Dermis microvascular lymphatic vessel endothelial cell (primary cell): Measurements from ENCODE around the gene MRPL10. TPM values are rescaled to one million over a fixed set of nuclear protein-coding genes. Genes with fewer than 3 reads are reported as not detected.
"Not testable (repeated sequence)": the region's sequence is repeated elsewhere in the genome, so short reads cannot be mapped to it uniquely, and the experiment has no call there.

Source experiments
- DNase-seq, 2 donors: peaks; one replicate each; pipeline versions ENCODE4 v3.0.0 to v3.0.0-alpha.2; 2010; ENCODE audit warnings: low read depth in 2 of 2
- total RNA-seq: library from RNA; depleted of rRNA; stranded (reverse); fragments of >200 nt; gene quantifications from 2 replicates; pipeline ENCODE4 v1.2.1, GENCODE V29; 2014

MRPL10 gene
- total RNA-seq, 1 donor from 2014 or later = 16.3 TPM

- no peak for DNase-seq
These were observed 38.4 kb downstream of the MRPL10 start for GRCh38 chr17:47792979-47793378.

DNA sequence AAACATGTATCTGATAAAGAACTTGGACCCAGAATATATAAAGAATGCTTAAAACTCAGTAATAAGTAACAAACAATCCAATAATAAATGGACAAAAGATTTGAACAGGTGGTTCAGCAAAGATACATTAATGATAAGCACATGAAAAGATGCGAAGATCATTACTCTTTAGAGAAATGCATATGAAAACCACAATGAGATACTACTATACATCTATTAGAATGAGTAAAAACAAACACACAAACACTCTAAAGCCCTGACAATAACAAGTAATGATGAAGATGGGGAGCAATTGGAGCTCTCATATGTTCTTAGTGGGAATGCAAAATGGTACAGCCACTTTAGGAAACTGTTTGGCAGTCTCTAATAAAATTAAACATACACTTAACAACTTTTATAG is 38.9 kb downstream of the MRPL10 start:
- no peak for DNase-seq

DNA sequence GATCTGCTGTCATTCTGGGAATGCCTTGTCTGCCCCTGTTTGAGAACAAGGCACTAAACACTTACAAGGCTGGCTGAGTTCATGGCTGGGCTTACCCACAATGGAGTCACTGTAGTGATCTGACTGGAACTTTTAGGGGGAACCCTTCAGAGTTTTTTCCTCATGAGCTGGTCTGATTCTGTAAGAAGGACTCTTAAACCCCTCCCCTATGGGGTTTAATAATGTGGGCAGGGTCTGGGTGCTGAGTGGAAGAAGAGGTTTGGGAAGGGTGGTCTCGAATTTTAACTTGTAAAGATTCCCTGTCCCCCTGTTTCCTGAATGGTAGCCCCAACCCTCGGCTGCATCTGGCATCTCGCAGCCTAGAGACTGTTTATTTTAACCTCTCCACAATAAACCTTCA is 40.3 kb downstream of the MRPL10 start:
- DNase-seq = no peak

- peak in 1 of 2 donors; percentile 49 for DNase-seq
These were observed 41.5 kb downstream of the MRPL10 start for GRCh38 chr17:47789611-47790561.

DNA sequence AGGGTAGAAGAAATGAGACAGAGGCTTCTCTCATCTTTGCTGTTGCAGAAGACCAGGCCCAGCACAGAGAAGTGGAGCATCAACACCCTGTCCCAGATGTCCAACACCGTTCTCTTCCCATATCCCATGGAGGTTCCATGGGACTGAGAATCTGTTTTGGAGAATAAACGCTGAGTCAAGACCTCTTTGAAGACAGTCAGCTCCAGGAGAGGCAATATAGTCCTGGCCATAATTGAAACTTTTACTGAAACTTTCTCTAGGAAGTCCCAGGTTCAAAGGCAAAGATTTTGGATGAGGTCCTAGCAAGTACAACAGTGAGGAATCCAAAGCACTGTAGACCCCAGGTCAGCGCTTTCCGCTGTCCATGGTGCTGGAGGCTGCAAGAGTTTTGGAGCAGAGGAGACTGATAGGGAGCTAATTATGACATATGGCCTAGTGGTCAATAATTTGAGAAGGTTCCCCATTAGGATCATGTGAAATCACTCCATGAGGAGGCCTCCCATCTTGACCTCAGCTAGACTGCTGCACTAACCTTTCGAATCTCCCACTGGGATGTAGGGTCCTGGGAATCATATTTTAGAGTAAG is 45.7 kb downstream of the MRPL10 start:
- DNase-seq = peak in 1 of 2 donors; percentile 47

DNA sequence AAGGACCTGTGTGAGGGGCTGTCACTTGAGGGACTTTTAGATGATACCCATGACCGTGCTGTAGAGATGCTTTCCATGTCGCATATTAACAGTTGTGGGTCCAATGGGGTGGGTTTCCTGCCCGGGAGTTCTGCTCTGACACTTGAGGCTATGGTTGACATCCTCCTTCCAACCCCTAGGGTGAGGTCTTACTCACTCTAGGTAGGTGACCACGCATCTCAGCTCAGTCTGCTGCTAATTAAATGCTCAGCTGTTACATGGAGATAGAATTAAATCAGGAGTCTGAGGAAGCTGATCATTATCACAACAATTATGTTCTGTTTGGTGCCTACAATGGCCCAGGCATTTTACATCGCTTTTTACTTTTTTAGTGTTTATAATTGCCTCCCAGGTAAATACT is 49.9 kb downstream of the MRPL10 start:
- DNase-seq = no peak

- DNase-seq = no peak
These were observed 53.1 kb downstream of the MRPL10 start for GRCh38 chr17:47778184-47778635.

- DNase-seq = peak; percentile 20 to 58
These were observed 54.8 kb downstream of the MRPL10 start for GRCh38 chr17:47776330-47777197.

- no peak for DNase-seq
These were observed 56.3 kb downstream of the MRPL10 start for GRCh38 chr17:47774987-47775580.

DNA sequence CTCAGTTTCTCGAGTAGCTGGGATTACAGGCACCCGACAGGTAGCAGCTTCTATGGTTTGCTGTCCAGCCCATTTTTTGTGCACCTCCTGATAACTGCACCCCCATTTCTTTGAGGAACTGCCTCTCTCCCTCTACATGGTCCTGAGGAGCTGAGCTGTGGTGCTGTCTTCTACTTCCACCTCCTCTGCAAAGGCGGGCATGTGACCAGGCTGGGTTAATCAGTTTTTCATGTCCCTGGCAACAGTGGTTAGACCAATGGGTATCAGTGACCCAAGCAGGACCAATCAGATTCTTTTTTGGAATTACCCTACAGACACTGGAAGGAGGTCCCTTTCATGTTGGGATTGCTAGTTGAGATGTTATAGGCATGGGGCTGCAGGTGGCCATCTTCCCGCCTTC is 57.0 kb downstream of the MRPL10 start:
- no peak for DNase-seq

DNA sequence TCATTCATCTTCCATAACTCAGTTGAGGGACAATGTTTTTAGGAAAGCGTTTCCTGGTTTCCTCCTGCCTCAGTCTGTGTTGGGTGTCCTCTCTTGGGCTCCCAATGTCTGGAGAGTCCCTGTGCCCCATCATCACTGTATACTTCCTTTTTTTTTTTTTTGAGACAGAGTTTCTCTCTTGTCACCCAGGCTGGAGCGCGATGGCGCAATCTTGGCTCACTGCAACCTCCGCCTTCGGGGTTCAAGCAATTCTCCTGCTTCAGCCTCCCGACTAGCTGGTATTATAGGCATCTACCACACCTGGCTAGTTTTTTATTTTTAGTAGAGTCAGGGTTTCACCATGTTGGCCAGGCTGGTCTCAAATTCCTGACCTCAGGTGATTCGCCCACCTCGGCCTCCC is 57.7 kb downstream of the MRPL10 start:
- not testable (repeated sequence) for DNase-seq

Other genes starting within 250 kb of the MRPL10 start
- gene KPNB1, start 181.6 kb downstream of the MRPL10 start, total RNA-seq = 285 and 367 TPM in 2 replicates
- 6.8 and 8.5 TPM in 2 replicates for gene TBKBP1, start 137.4 kb downstream of the MRPL10 start, total RNA-seq
- gene TBX21, start 98.3 kb downstream of the MRPL10 start, total RNA-seq = not detected in 2 replicates
- 4.6 and 6.3 TPM in 2 replicates for gene OSBPL7, start 9.7 kb downstream of the MRPL10 start, total RNA-seq
- gene LRRC46, start 129 bp upstream of the MRPL10 start, total RNA-seq = under 0.01 TPM in 2 replicates
- gene SCRN2, start 9.7 kb upstream of the MRPL10 start, total RNA-seq = 24.1 and 33.3 TPM in 2 replicates
- 1.8 and 2.3 TPM in 2 replicates for gene SP6, start 19.6 kb upstream of the MRPL10 start, total RNA-seq
- gene SP2, start 64.7 kb upstream of the MRPL10 start, total RNA-seq = 0.77 and 2.9 TPM in 2 replicates
- 18.9 and 27.1 TPM in 2 replicates for gene PNPO, start 110.0 kb upstream of the MRPL10 start, total RNA-seq
- gene PRR15L, start 126.3 kb upstream of the MRPL10 start, total RNA-seq = not detected in 2 replicates
- gene CDK5RAP3, start 139.6 kb upstream of the MRPL10 start, total RNA-seq = 47.8 and 62.8 TPM in 2 replicates
- gene COPZ2, start 206.3 kb upstream of the MRPL10 start, total RNA-seq = 5.5 and 9.5 TPM in 2 replicates
- gene NFE2L1, start 216.8 kb upstream of the MRPL10 start, total RNA-seq = 69.3 and 109 TPM in 2 replicates